SK-N-SH treated with all-trans-retinoic acid at 6 μM for 48 hours (cell line): ENCODE measurements around the gene SERPINB1.

Experiments used
- ARNTL ChIP-seq: fragments of 450-650 bp; formaldehyde crosslinking; IDR thresholded peaks from 2 replicates; pipeline ENCODE4 v1.5.0; 2020; ENCODE audit warnings: low read depth, mild to moderate bottlenecking, moderate library complexity, borderline replicate concordance
- CREB5 ChIP-seq: fragments of 250-450 bp; sonication (Bioruptor Pico); IDR thresholded peaks from 2 replicates; pipeline ENCODE4 v1.5.1; 2020; ENCODE audit warnings: low read depth, mild to moderate bottlenecking, moderate library complexity
- GLIS3 ChIP-seq: fragments of 250-450 bp; sonication (Bioruptor Pico); IDR thresholded peaks from 2 replicates; pipeline ENCODE4 v1.5.0; 2020; ENCODE audit warnings: mild to moderate bottlenecking, moderate library complexity
- POU6F1 ChIP-seq: fragments of 250-450 bp; sonication (Bioruptor Pico); IDR thresholded peaks from 2 replicates; pipeline ENCODE4 v1.8.0; 2021; ENCODE audit warnings: low read depth, mild to moderate bottlenecking, moderate library complexity, borderline replicate concordance
- TCF4 ChIP-seq: fragments of 250-450 bp; sonication (Bioruptor Pico); IDR thresholded peaks from 2 replicates; pipeline ENCODE4 v1.8.0; 2021; ENCODE audit warnings: mild to moderate bottlenecking, moderate library complexity, borderline replicate concordance
- TSHZ2 ChIP-seq: fragments of 250-450 bp; sonication (Bioruptor Pico); IDR thresholded peaks from 2 replicates; pipeline ENCODE4 v1.5.0; 2020; ENCODE audit warnings: mild to moderate bottlenecking, moderate library complexity
- ZC3H10 ChIP-seq: fragments of 250-450 bp; sonication (Bioruptor Pico); IDR thresholded peaks from 2 replicates; pipeline ENCODE4 v1.5.1; 2021; ENCODE audit warnings: mild to moderate bottlenecking, moderate library complexity
- ZFP3 ChIP-seq: fragments of 250-450 bp; sonication (Bioruptor Pico); IDR thresholded peaks from 2 replicates; pipeline ENCODE4 v1.5.0; 2020; ENCODE audit warnings: mild to moderate bottlenecking, moderate library complexity

GRCh38 chr6:2792330-2793110, 49.1 kb downstream of the SERPINB1 start:
- TF ChIP-seq ZFP3 (CRISPR knock-in tag) (no peak), ZC3H10 (no peak), GLIS3 (CRISPR knock-in tag) (no peak), POU6F1 (no peak), ARNTL (CRISPR knock-in tag) (no peak), CREB5 (no peak), TSHZ2 (CRISPR knock-in tag) (no peak), TCF4 (CRISPR knock-in tag) (no peak)
